CD14-positive monocyte (primary cell): ENCODE data around the gene PLA2G6. TPM values are rescaled to one million over a fixed set of nuclear protein-coding genes. Genes with fewer than 3 reads are reported as not detected.

ENCODE experiments used
- DNase-seq, 3 donors: peaks; one replicate each; pipeline ENCODE4 v3.0.0-alpha.2; 2011 to 2022
- H2AFZ ChIP-seq: 2 replicates; pipeline ENCODE4 v1.6.0; 2012; ENCODE audit warnings: mild to moderate bottlenecking, low read depth, low read length, inconsistent platforms; ENCODE audit not compliant: insufficient read depth, poor library complexity, severe bottlenecking
- H3K27ac ChIP-seq, 2 donors: 1 replicate in 1 of 2; 2 replicates in 1 of 2; pipeline ENCODE4 v1.5.1; 2012 to 2013; ENCODE audit warnings: low read length in 2 of 2, control low read depth in 1 of 2, inconsistent platforms in 1 of 2, low read depth in 1 of 2, mild to moderate bottlenecking in 1 of 2
- H3K27me3 ChIP-seq, 2 donors: one replicate each; pipeline versions ENCODE4 v1.6.0 to v1.6.1; 2011 to 2013; ENCODE audit warnings: low read length in 2 of 2; ENCODE audit not compliant: control insufficient read depth in 2 of 2, insufficient read depth in 2 of 2
- H3K36me3 ChIP-seq, 2 donors: replicated peaks in 1 of 2; 1 replicate in 1 of 2; 2 replicates in 1 of 2; pipeline versions ENCODE4 v1.5.1 to v1.6.1; 2012 to 2013; ENCODE audit warnings: low read length in 2 of 2, control low read depth in 1 of 2, inconsistent platforms in 1 of 2, mild to moderate bottlenecking in 1 of 2; ENCODE audit not compliant: insufficient read depth in 2 of 2, control insufficient read depth in 1 of 2
- H3K4me1 ChIP-seq, 2 donors: 1 replicate in 1 of 2; 2 replicates in 1 of 2; pipeline versions ENCODE4 v1.5.1 to v1.6.1; 2012 to 2013; ENCODE audit warnings: low read length in 2 of 2, control low read depth in 1 of 2, inconsistent platforms in 1 of 2, mild to moderate bottlenecking in 1 of 2, moderate library complexity in 1 of 2; ENCODE audit not compliant: insufficient read depth in 2 of 2, control insufficient read depth in 1 of 2
- H3K4me2 ChIP-seq: replicated peaks from 2 replicates; pipeline ENCODE3; 2012; ENCODE audit warnings: low read length, moderate library complexity, mild to moderate bottlenecking; ENCODE audit not compliant: poor library complexity, severe bottlenecking; ENCODE audit errors: extremely low read depth
- H3K4me3 ChIP-seq, 3 experiments: fragments of 200-600 bp in 1 of 3; sonication (generic) in 1 of 3; replicated peaks in 1 of 3; 1 replicate in 2 of 3; 2 replicates in 1 of 3; pipeline ENCODE4 v1.5.1; 2011 to 2013; ENCODE audit warnings: low read length in 3 of 3, mild to moderate bottlenecking in 3 of 3, control low read depth in 2 of 3, low read depth in 2 of 3, inconsistent platforms in 1 of 3, moderate library complexity in 1 of 3
- H3K79me2 ChIP-seq: 2 replicates; pipeline ENCODE4 v1.6.0; 2012; ENCODE audit warnings: mild to moderate bottlenecking, control low read depth, inconsistent platforms, low read length, moderate library complexity; ENCODE audit not compliant: insufficient read depth
- H3K9ac ChIP-seq: 2 replicates; pipeline ENCODE4 v1.6.0; 2017; ENCODE audit warnings: low read length, mild to moderate bottlenecking; ENCODE audit not compliant: insufficient read depth, poor library complexity, severe bottlenecking
- H3K9me3 ChIP-seq, 2 donors: replicated peaks in 1 of 2; 1 replicate in 1 of 2; 2 replicates in 1 of 2; pipeline versions ENCODE4 v1.5.1 to v1.6.1; 2012 to 2013; ENCODE audit warnings: low read length in 2 of 2, control low read depth in 1 of 2; ENCODE audit not compliant: control insufficient read depth in 1 of 2, insufficient read depth in 1 of 2
- H4K20me1 ChIP-seq: 2 replicates; pipeline ENCODE4 v1.6.0; 2012; ENCODE audit warnings: mild to moderate bottlenecking, low read length, control low read depth, moderate library complexity; ENCODE audit not compliant: insufficient read depth
- H3K27ac Mint-ChIP-seq, 7 donors: one replicate each; pipeline ENCODE4 v1.8.0; 2020; ENCODE audit warnings: mild to moderate bottlenecking in 7 of 7, mixed read lengths in 7 of 7, moderate library complexity in 6 of 7, inconsistent platforms in 2 of 7
- H3K27me3 Mint-ChIP-seq, 3 donors: one replicate each; pipeline ENCODE4 v1.8.0; 2021 to 2022; ENCODE audit warnings: low read depth in 3 of 3, mild to moderate bottlenecking in 3 of 3, mixed read lengths in 3 of 3, moderate library complexity in 3 of 3, inconsistent platforms in 1 of 3
- H3K36me3 Mint-ChIP-seq, 2 donors: one replicate each; pipeline ENCODE4 v1.8.0; 2020; ENCODE audit warnings: mixed read lengths in 2 of 2, inconsistent platforms in 1 of 2, mild to moderate bottlenecking in 1 of 2
- H3K4me1 Mint-ChIP-seq: one replicate; pipeline ENCODE4 v1.8.0; 2020; ENCODE audit warnings: mild to moderate bottlenecking, mixed read lengths
- H3K4me3 Mint-ChIP-seq, 2 donors: one replicate each; pipeline ENCODE4 v1.8.0; 2020; ENCODE audit warnings: mild to moderate bottlenecking in 2 of 2, mixed read lengths in 2 of 2, moderate library complexity in 1 of 2
- H3K9me3 Mint-ChIP-seq, 7 donors: one replicate each; pipeline ENCODE4 v1.8.0; 2020 to 2022; ENCODE audit warnings: mixed read lengths in 7 of 7, mild to moderate bottlenecking in 6 of 7, moderate library complexity in 6 of 7, inconsistent platforms in 2 of 7
- WGBS: methylation state at CpG from one replicate; pipeline ENCODE4 v1.1.5; 2013; ENCODE audit warnings: missing lambda C conversion rate; ENCODE audit not compliant: insufficient coverage; 5-methylcytosine and 5-hydroxymethylcytosine counted together
- intact Hi-C, 2 donors: fragments of 100-400 bp; cut with micrococcal nuclease; formaldehyde crosslinking; loops; one replicate each; pipeline versions ENCODE4 v1.15.0 to v1.15.1; 2023
- polyA plus RNA-seq, 3 donors: library from polyadenylated mRNA; depleted of rRNA in 1 of 3; unstranded in 2 of 3; stranded (reverse) in 1 of 3; fragments of 300-500 nt in 2 of 3; fragments of >200 nt in 1 of 3; fragmentation: Illumina TruSeq in 2 of 3; gene quantifications; 1 replicate in 2 of 3; 2 replicates in 1 of 3; pipeline ENCODE4 v1.2.3, GENCODE V29; 2012 to 2021
- TF ChIP-seq, protein P1 (sequence below): fragments of 200-600 bp; IDR thresholded peaks from one replicate; pipeline ENCODE4 v1.8.0; 2022; ENCODE audit warnings: antibody characterized with exemption, mild to moderate bottlenecking

The PLA2G6 gene
- polyA plus RNA-seq, 3 donors, result 0.43 to 8.3 (median 0.62) TPM

DNA sequence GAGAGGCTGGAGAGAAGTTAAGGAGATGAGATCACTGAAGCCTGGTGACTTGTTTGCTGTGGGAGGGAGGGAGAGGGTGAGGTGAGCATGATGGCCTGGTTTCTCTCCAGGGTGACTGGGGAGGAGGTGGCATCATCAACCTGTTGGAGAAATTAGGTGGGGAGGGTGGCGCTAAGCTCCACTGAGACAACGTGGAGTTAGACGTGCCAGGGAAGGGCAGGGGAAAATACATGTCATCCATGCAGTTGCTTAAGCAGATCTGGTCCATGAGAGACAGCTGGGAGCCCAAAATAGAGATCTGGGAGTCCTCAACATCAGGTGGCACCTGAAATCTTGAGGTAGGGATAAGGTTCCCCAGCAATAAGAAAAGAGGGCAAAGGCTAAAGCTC is 10.8 kb upstream of the PLA2G6 start:
- Mint-ChIP-seq H3K4me3 (peak overlapping the region in 1 of 2 donors; percentile 13), H3K9me3 (peaks cover 0 to 5% (median 0%) of the 10 kb centered on the region in 7 donors), H3K4me1 (peaks cover 34% of the 10 kb centered on the region), H3K27ac (peak overlapping the region in 6 of 7 donors; percentile 86 to 97 (median 96)), H3K27me3 (peaks cover 0 to 3% (median 2%) of the 10 kb centered on the region in 3 donors), H3K36me3 (no peaks in the 10 kb centered on the region)
- H3K79me2 ChIP-seq, result no peaks in the 10 kb centered on the region
- no peak overlapping the region for H3K4me2 ChIP-seq
- peak overlapping the region; percentile 17 for H2AFZ ChIP-seq
- no peak overlapping the region for H3K4me3 ChIP-seq
- no peaks in the 10 kb centered on the region for H3K36me3 ChIP-seq
- intact Hi-C loops, result no loop called here
- no peaks in the 10 kb centered on the region for H4K20me1 ChIP-seq
- peaks cover 22 to 32% of the 10 kb centered on the region in 2 donors for H3K4me1 ChIP-seq
- no peak overlapping the region for H3K27ac ChIP-seq
- no peaks in the 10 kb centered on the region for H3K9me3 ChIP-seq
- H3K27me3 ChIP-seq, result no peaks in the 10 kb centered on the region
- no peak overlapping the region for H3K9ac ChIP-seq
- TF ChIP-seq, protein P1, sequence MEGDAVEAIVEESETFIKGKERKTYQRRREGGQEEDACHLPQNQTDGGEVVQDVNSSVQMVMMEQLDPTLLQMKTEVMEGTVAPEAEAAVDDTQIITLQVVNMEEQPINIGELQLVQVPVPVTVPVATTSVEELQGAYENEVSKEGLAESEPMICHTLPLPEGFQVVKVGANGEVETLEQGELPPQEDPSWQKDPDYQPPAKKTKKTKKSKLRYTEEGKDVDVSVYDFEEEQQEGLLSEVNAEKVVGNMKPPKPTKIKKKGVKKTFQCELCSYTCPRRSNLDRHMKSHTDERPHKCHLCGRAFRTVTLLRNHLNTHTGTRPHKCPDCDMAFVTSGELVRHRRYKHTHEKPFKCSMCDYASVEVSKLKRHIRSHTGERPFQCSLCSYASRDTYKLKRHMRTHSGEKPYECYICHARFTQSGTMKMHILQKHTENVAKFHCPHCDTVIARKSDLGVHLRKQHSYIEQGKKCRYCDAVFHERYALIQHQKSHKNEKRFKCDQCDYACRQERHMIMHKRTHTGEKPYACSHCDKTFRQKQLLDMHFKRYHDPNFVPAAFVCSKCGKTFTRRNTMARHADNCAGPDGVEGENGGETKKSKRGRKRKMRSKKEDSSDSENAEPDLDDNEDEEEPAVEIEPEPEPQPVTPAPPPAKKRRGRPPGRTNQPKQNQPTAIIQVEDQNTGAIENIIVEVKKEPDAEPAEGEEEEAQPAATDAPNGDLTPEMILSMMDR, result no peak
- DNase-seq, result no peak
- 88% methylated on average over 3 of the region's 3 CpGs for WGBS

DNA sequence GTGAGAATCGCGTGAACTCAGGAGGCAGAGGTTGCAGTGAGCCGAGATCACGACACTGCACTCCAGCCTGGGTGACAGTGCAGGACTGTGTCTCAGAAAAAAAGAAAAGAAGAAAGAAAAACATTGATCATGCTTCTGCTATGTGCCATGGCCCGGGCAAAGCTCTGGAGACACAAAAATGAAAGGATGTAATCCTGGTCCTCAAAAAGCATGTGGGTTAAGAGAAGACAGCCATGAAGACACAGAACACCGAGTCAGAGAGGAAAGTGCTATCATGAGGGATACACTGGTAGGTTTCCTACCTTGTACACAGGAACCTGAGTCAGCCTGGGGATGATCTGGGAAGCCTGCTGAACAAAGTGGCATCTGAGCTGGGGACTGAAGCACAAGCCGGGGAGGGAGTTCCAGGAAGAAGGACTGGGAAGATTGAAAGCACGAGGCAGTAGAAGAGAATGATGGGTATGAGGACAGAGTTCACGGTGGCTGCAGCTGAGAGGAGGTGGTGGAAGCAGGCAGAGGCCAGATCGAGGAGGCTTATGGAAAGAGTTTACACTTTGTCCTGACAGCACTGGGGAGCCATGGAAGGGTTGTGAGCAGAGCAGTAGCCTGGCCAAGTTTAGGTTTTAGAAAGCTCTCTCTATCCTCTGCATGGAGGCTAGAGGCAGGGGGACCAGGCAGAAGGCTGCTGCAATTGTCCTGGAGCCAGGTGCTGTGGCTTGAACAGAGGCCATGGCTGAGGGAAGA is 10.3 kb upstream of the PLA2G6 start:
- Mint-ChIP-seq H3K4me3 (no peak overlapping the region), H3K4me1 (peaks cover 35% of the 10 kb centered on the region), H3K36me3 (no peaks in the 10 kb centered on the region), H3K27ac (peak overlapping the region in 5 of 7 donors; percentile 3 to 97 (median 31)), H3K27me3 (peaks cover 0 to 3% (median 2%) of the 10 kb centered on the region in 3 donors), H3K9me3 (peaks cover 0 to 5% (median 0%) of the 10 kb centered on the region in 7 donors)
- WGBS, result 90% methylated on average over 10 of the region's 10 CpGs
- Histone ChIP-seq H4K20me1 (no peaks in the 10 kb centered on the region), H3K27ac (no peak overlapping the region), H3K9ac (no peak overlapping the region), H3K9me3 (no peaks in the 10 kb centered on the region), H3K4me1 (peaks cover 22 to 32% of the 10 kb centered on the region in 2 donors), H3K36me3 (no peaks in the 10 kb centered on the region), H3K4me3 (no peak overlapping the region), H3K79me2 (no peaks in the 10 kb centered on the region), H2AFZ (peak overlapping the region; percentile 17), H3K4me2 (no peak overlapping the region), H3K27me3 (no peaks in the 10 kb centered on the region)
- DNase-seq, result no peak
- intact Hi-C loops, result no loop called here
- TF ChIP-seq, protein P1, result no peak
